Caco-2 (cell line): ENCODE results near the gene FILIP1. TPM values are rescaled to one million over a fixed set of nuclear protein-coding genes. Genes with fewer than 3 reads are reported as not detected.

Experiments
- BruUV-seq: library from RNA; stranded (reverse); fragments of 400-500 nt; replicated peaks from 2 replicates; lab custom pipeline; 2021; lab: Mats Ljungman, UMichigan
- CTCF ChIA-PET: fragments of 300-600 bp; sonication (Branson Sonifier 250); formaldehyde crosslinking; loops from one replicate; lab custom pipeline; 2022; ENCODE audit warnings: antibody characterized with exemption; lab: Charles Lee
- POLR2A ChIA-PET: fragments of 300-600 bp; sonication (Branson Sonifier 250); formaldehyde crosslinking; loops from one replicate; lab custom pipeline; 2022; ENCODE audit warnings: antibody characterized with exemption; lab: Charles Lee
- DNase-seq, 2 experiments: peaks; one replicate each; pipeline versions ENCODE4 v3.0.0 to v3.0.0-alpha.2; 2020 to 2022
- H3K27me3 ChIP-seq: replicated peaks from 2 replicates; pipeline ENCODE4 v1.6.0; 2011; ENCODE audit warnings: low read length; ENCODE audit not compliant: control insufficient read depth, insufficient read depth
- H3K36me3 ChIP-seq: 2 replicates; pipeline ENCODE4 v1.5.1; 2011; ENCODE audit warnings: low read length; ENCODE audit not compliant: control insufficient read depth, insufficient read depth
- H3K4me1 ChIP-seq: fragments of 250-450 bp; sonication (Bioruptor Pico); 2 replicates; pipeline ENCODE4 v1.5.1; 2020; ENCODE audit warnings: mild to moderate bottlenecking
- H3K4me3 ChIP-seq: 2 replicates; pipeline ENCODE4 v1.5.1; 2011; ENCODE audit warnings: low read depth, mild to moderate bottlenecking, control low read depth, low read length
- H3K9me3 ChIP-seq: fragments of 250-450 bp; sonication (Bioruptor Pico); 2 replicates; pipeline ENCODE4 v1.5.1; 2020; ENCODE audit warnings: mild to moderate bottlenecking, moderate library complexity
- H3K27ac Mint-ChIP-seq: one replicate; pipeline ENCODE4 v1.8.0; 2022; ENCODE audit warnings: mixed read lengths; ENCODE audit not compliant: unreplicated experiment
- H3K27me3 Mint-ChIP-seq: one replicate; pipeline ENCODE4 v1.8.0; 2022; ENCODE audit warnings: mixed read lengths; ENCODE audit not compliant: insufficient read depth, unreplicated experiment
- H3K36me3 Mint-ChIP-seq: one replicate; pipeline ENCODE4 v1.8.0; 2022; ENCODE audit warnings: mild to moderate bottlenecking, mixed read lengths; ENCODE audit not compliant: insufficient read depth, unreplicated experiment
- H3K4me1 Mint-ChIP-seq: one replicate; pipeline ENCODE4 v1.8.0; 2022; ENCODE audit warnings: low read depth, mixed read lengths; ENCODE audit not compliant: unreplicated experiment
- H3K4me3 Mint-ChIP-seq: one replicate; pipeline ENCODE4 v1.8.0; 2022; ENCODE audit warnings: mild to moderate bottlenecking, moderate library complexity, mixed read lengths; ENCODE audit not compliant: unreplicated experiment
- H3K9me3 Mint-ChIP-seq: one replicate; pipeline ENCODE4 v1.8.0; 2022; ENCODE audit warnings: mixed read lengths; ENCODE audit not compliant: unreplicated experiment
- CTCF ChIP-seq, 2 experiments: fragments of 200-600 bp in 1 of 2; IDR thresholded peaks; 1 replicate in 1 of 2; 2 replicates in 1 of 2; pipeline versions ENCODE4 v1.5.1 to v1.8.0; 2011 to 2022; ENCODE audit warnings: antibody characterized with exemption in 1 of 2, control low read depth in 1 of 2, inconsistent platforms in 1 of 2, low read depth in 1 of 2, low read length in 1 of 2, mild to moderate bottlenecking in 1 of 2, moderate library complexity in 1 of 2; ENCODE audit not compliant: insufficient read depth in 1 of 2, severe bottlenecking in 1 of 2, unreplicated experiment in 1 of 2
- intact Hi-C: fragments of 100-400 bp; cut with micrococcal nuclease; formaldehyde crosslinking; loops from one replicate; pipeline ENCODE4 v1.10.0; 2022; ENCODE audit not compliant: unreplicated experiment
- total RNA-seq: library from RNA; stranded (reverse); gene quantifications from 2 replicates; pipeline ENCODE4 v1.2.3, GENCODE V29; 2022

The FILIP1 gene
- total RNA-seq, 1 experiment from 2014 or later = 0.07 TPM

- Mint-ChIP-seq H3K36me3 (no peaks in the 10 kb centered on the region), H3K27ac (no peak overlapping the region), H3K9me3 (no peaks in the 10 kb centered on the region), H3K4me1 (no peaks in the 10 kb centered on the region), H3K27me3 (no peaks in the 10 kb centered on the region), H3K4me3 (no peak overlapping the region)
- no TSS peak for BruUV-seq
- no peak overlapping the region for H3K4me3 ChIP-seq
- no peak for DNase-seq
- POLR2A ChIA-PET = no interaction called here
- no peaks in the 10 kb centered on the region; the same call in 1 of the 2 replicates for H3K4me1 ChIP-seq
- CTCF ChIA-PET = no interaction called here
- TF ChIP-seq CTCF (IDR thresholded peaks at IDR 0.05; ENCODE audit: insufficient read depth in 1 of 2, low read depth in 1 of 2, low read length in 1 of 2, severe bottlenecking in 1 of 2, unreplicated experiment in 1 of 2) = no peak
- no peaks in the 10 kb centered on the region for H3K27me3 ChIP-seq
- intact Hi-C loops = no loop called here
- no peaks in the 10 kb centered on the region for H3K36me3 ChIP-seq
- H3K9me3 ChIP-seq = no peaks in the 10 kb centered on the region
Measured at GRCh38 chr6:75363304-75363703, 130.3 kb downstream of the FILIP1 start.

- H3K4me1 ChIP-seq = no peaks in the 10 kb centered on the region
- no TSS peak for BruUV-seq
- intact Hi-C loops = no loop called here
- POLR2A ChIA-PET = no interaction called here
- H3K27me3 Mint-ChIP-seq = peaks cover 4% of the 10 kb centered on the region
- H3K9me3 ChIP-seq = no peaks in the 10 kb centered on the region
- H3K4me1 Mint-ChIP-seq = no peaks in the 10 kb centered on the region
- no peaks in the 10 kb centered on the region for H3K27me3 ChIP-seq
- H3K4me3 Mint-ChIP-seq = no peak overlapping the region
- H3K27ac Mint-ChIP-seq = no peak overlapping the region
- no peak overlapping the region for H3K4me3 ChIP-seq
- H3K36me3 ChIP-seq = no peaks in the 10 kb centered on the region
- TF ChIP-seq CTCF (IDR thresholded peaks at IDR 0.05; ENCODE audit: insufficient read depth in 1 of 2, low read depth in 1 of 2, low read length in 1 of 2, severe bottlenecking in 1 of 2, unreplicated experiment in 1 of 2) = no peak
- H3K36me3 Mint-ChIP-seq = no peaks in the 10 kb centered on the region
- no peaks in the 10 kb centered on the region for H3K9me3 Mint-ChIP-seq
- DNase-seq = no peak
- CTCF ChIA-PET = no interaction called here
Measured at GRCh38 chr6:75353644-75354043, 140.0 kb downstream of the FILIP1 start.

- DNase-seq = no peak
- Mint-ChIP-seq H3K9me3 (no peaks in the 10 kb centered on the region), H3K27me3 (peaks cover 4% of the 10 kb centered on the region), H3K36me3 (no peaks in the 10 kb centered on the region), H3K27ac (no peak overlapping the region), H3K4me1 (no peaks in the 10 kb centered on the region), H3K4me3 (no peak overlapping the region)
- H3K4me1 ChIP-seq = no peaks in the 10 kb centered on the region
- TF ChIP-seq CTCF (IDR thresholded peaks at IDR 0.05; ENCODE audit: insufficient read depth in 1 of 2, low read depth in 1 of 2, low read length in 1 of 2, severe bottlenecking in 1 of 2, unreplicated experiment in 1 of 2) = no peak
- intact Hi-C loops = no loop called here
- no peaks in the 10 kb centered on the region for H3K9me3 ChIP-seq
- ChIA-PET CTCF (no interaction called here), POLR2A (no interaction called here)
- no TSS peak for BruUV-seq
- H3K36me3 ChIP-seq = no peaks in the 10 kb centered on the region
- no peak overlapping the region for H3K4me3 ChIP-seq
- no peaks in the 10 kb centered on the region for H3K27me3 ChIP-seq
Measured at GRCh38 chr6:75351570-75351969, 142.0 kb downstream of the FILIP1 start.
